ENCODE results near the gene HNRNPDL.
A peak's percentile ranks its signal among the peaks of the same experiment; 100 is the strongest.

Gene HNRNPDL

DNA sequence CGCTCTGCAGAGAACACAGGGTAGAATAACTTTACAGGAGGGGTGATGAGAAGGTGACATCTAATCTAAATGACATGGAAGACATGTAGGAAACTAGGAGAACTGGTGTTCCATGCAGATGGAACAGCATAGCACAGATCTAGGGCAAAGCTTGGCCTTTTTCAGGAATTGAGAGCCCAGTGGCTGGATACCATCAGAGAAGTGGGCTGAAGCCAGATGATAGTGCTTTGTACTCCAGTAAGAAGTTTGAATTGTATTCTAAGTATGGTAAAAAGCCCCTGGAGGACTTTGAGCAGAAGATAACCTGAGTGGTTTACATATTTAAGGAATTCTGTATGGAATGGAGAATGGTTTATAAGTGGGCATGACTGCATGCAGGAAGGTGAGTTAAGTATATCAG is 33.0 kb upstream of the HNRNPDL start:
- Histone ChIP-seq H3K9me3 (ENCODE audit: insufficient read depth, low read depth, low read length) (no peaks in the 10 kb centered on the region), H3K79me1 (ENCODE audit: low read length) (no peaks in the 10 kb centered on the region), H3K4me2 (ENCODE audit: low read length) (no peak overlapping the region), H3K36me3 (ENCODE audit: control insufficient read depth in 1 of 2, insufficient read depth in 2 of 2, low read length in 2 of 2) (peaks cover 4 to 10% of the 10 kb centered on the region in 2 experiments), H3K27me3 (ENCODE audit: insufficient read depth, low read length) (no peaks in the 10 kb centered on the region), H3K9ac (ENCODE audit: low read length) (no peak overlapping the region), H4K8ac (ENCODE audit: low read depth, low read length) (no peak overlapping the region), H2AFZ (ENCODE audit: insufficient read depth, low read length, poor library complexity) (no peak overlapping the region), H3K4ac (ENCODE audit: low read depth, low read length) (no peak overlapping the region), H3K79me2 (ENCODE audit: control insufficient read depth, insufficient read depth, low read length, poor library complexity) (no peaks in the 10 kb centered on the region), H3K14ac (ENCODE audit: low read length) (no peak overlapping the region), H3K18ac (ENCODE audit: low read length) (no peak overlapping the region), H3K4me1 (ENCODE audit: control insufficient read depth in 1 of 2, insufficient read depth in 2 of 2, low read length in 2 of 2) (no peaks in the 10 kb centered on the region), H2BK12ac (ENCODE audit: low read length) (no peak overlapping the region), H2BK5ac (ENCODE audit: low read depth, low read length, poor library complexity) (no peak overlapping the region), H3K27ac (ENCODE audit: low read depth, low read length) (no peak overlapping the region), H2BK120ac (ENCODE audit: insufficient read depth, low read length, poor library complexity) (no peak overlapping the region), H3K23ac (ENCODE audit: low read length) (no peak overlapping the region), H4K12ac (ENCODE audit: low read depth, low read length) (no peak overlapping the region), H4K91ac (ENCODE audit: low read depth, low read length) (no peak overlapping the region), H3K4me3 (ENCODE audit: low read depth, low read length) (no peak overlapping the region), H2AK5ac (ENCODE audit: low read length) (no peak overlapping the region)
- DNase-seq = peak; percentile 90 to 95
- no CpG with 5 or more reads among the region's 1 CpG for WGBS (ENCODE audit: extremely low coverage, insufficient coverage, insufficient read length)

- WGBS (ENCODE audit: extremely low coverage, insufficient coverage, insufficient read length) = no CpG with 5 or more reads among the region's 7 CpGs
- no peak overlapping the region for H4K91ac ChIP-seq (ENCODE audit: low read depth, low read length)
- H3K27me3 ChIP-seq (ENCODE audit: insufficient read depth, low read length) = no peaks in the 10 kb centered on the region
Measured at GRCh38 chr4:82462415-82462831, 32.2 kb upstream of the HNRNPDL start.

GRCh38 chr4:82461710-82462109 is 31.4 kb upstream of the HNRNPDL start:
- H3K4me1 ChIP-seq (ENCODE audit: control insufficient read depth in 1 of 2, insufficient read depth in 2 of 2, low read length in 2 of 2) = no peaks in the 10 kb centered on the region
- no peak overlapping the region for H2BK12ac ChIP-seq (ENCODE audit: low read length)
- peaks cover 8 to 15% of the 10 kb centered on the region in 2 experiments for H3K36me3 ChIP-seq (ENCODE audit: control insufficient read depth in 1 of 2, insufficient read depth in 2 of 2, low read length in 2 of 2)
- no peak overlapping the region for H3K23ac ChIP-seq (ENCODE audit: low read length)
- no peak overlapping the region for H3K4me2 ChIP-seq (ENCODE audit: low read length)
- H3K79me1 ChIP-seq (ENCODE audit: low read length) = no peaks in the 10 kb centered on the region
- H3K27me3 ChIP-seq (ENCODE audit: insufficient read depth, low read length) = no peaks in the 10 kb centered on the region
- H3K9ac ChIP-seq (ENCODE audit: low read length) = no peak overlapping the region
- H2BK120ac ChIP-seq (ENCODE audit: insufficient read depth, low read length, poor library complexity) = no peak overlapping the region
- no peak overlapping the region for H3K18ac ChIP-seq (ENCODE audit: low read length)
- no peak overlapping the region for H4K12ac ChIP-seq (ENCODE audit: low read depth, low read length)
- no peak overlapping the region for H2AK5ac ChIP-seq (ENCODE audit: low read length)
- no peak overlapping the region for H3K4ac ChIP-seq (ENCODE audit: low read depth, low read length)
- H4K91ac ChIP-seq (ENCODE audit: low read depth, low read length) = no peak overlapping the region
- WGBS (ENCODE audit: extremely low coverage, insufficient coverage, insufficient read length) = no CpG with 5 or more reads among the region's 2 CpGs
- H3K79me2 ChIP-seq (ENCODE audit: control insufficient read depth, insufficient read depth, low read length, poor library complexity) = no peaks in the 10 kb centered on the region
- no peak overlapping the region for H2AFZ ChIP-seq (ENCODE audit: insufficient read depth, low read length, poor library complexity)
- H4K8ac ChIP-seq (ENCODE audit: low read depth, low read length) = no peak overlapping the region
- no peaks in the 10 kb centered on the region for H3K9me3 ChIP-seq (ENCODE audit: insufficient read depth, low read depth, low read length)
- no peak overlapping the region for H3K4me3 ChIP-seq (ENCODE audit: low read depth, low read length)
- H2BK5ac ChIP-seq (ENCODE audit: low read depth, low read length, poor library complexity) = no peak overlapping the region
- H3K14ac ChIP-seq (ENCODE audit: low read length) = no peak overlapping the region
- DNase-seq = no peak
- no peak overlapping the region for H3K27ac ChIP-seq (ENCODE audit: low read depth, low read length)

More at GRCh38 chr4:82462415-82462831, 32.2 kb upstream of the HNRNPDL start:
- no peak overlapping the region for H2AFZ ChIP-seq (ENCODE audit: insufficient read depth, low read length, poor library complexity)
- no peak overlapping the region for H3K4me3 ChIP-seq (ENCODE audit: low read depth, low read length)
- H2BK120ac ChIP-seq (ENCODE audit: insufficient read depth, low read length, poor library complexity) = no peak overlapping the region
- H3K4me1 ChIP-seq (ENCODE audit: control insufficient read depth in 1 of 2, insufficient read depth in 2 of 2, low read length in 2 of 2) = no peaks in the 10 kb centered on the region
- peaks cover 4 to 12% of the 10 kb centered on the region in 2 experiments for H3K36me3 ChIP-seq (ENCODE audit: control insufficient read depth in 1 of 2, insufficient read depth in 2 of 2, low read length in 2 of 2)
- no peaks in the 10 kb centered on the region for H3K79me2 ChIP-seq (ENCODE audit: control insufficient read depth, insufficient read depth, low read length, poor library complexity)
- H4K12ac ChIP-seq (ENCODE audit: low read depth, low read length) = no peak overlapping the region
- no peak overlapping the region for H3K4me2 ChIP-seq (ENCODE audit: low read length)
- no peak overlapping the region for H4K8ac ChIP-seq (ENCODE audit: low read depth, low read length)
- H3K27ac ChIP-seq (ENCODE audit: low read depth, low read length) = no peak overlapping the region
- peak; percentile 88 to 98 for DNase-seq
- no peaks in the 10 kb centered on the region for H3K9me3 ChIP-seq (ENCODE audit: insufficient read depth, low read depth, low read length)
- H3K23ac ChIP-seq (ENCODE audit: low read length) = no peak overlapping the region
- no peak overlapping the region for H3K9ac ChIP-seq (ENCODE audit: low read length)
- no peak overlapping the region for H3K14ac ChIP-seq (ENCODE audit: low read length)
- no peaks in the 10 kb centered on the region for H3K79me1 ChIP-seq (ENCODE audit: low read length)
- no peak overlapping the region for H3K18ac ChIP-seq (ENCODE audit: low read length)
- no peak overlapping the region for H2BK5ac ChIP-seq (ENCODE audit: low read depth, low read length, poor library complexity)
- no peak overlapping the region for H2BK12ac ChIP-seq (ENCODE audit: low read length)
- H3K4ac ChIP-seq (ENCODE audit: low read depth, low read length) = no peak overlapping the region
- no peak overlapping the region for H2AK5ac ChIP-seq (ENCODE audit: low read length)

- H3K27me3 ChIP-seq (ENCODE audit: insufficient read depth, low read length) = no peaks in the 10 kb centered on the region
- no peak for DNase-seq
- no peak overlapping the region for H3K9ac ChIP-seq (ENCODE audit: low read length)
- H3K4me1 ChIP-seq (ENCODE audit: control insufficient read depth in 1 of 2, insufficient read depth in 2 of 2, low read length in 2 of 2) = no peaks in the 10 kb centered on the region
- peaks cover 8 to 16% of the 10 kb centered on the region in 2 experiments for H3K36me3 ChIP-seq (ENCODE audit: control insufficient read depth in 1 of 2, insufficient read depth in 2 of 2, low read length in 2 of 2)
- H3K23ac ChIP-seq (ENCODE audit: low read length) = no peak overlapping the region
- H3K4me2 ChIP-seq (ENCODE audit: low read length) = no peak overlapping the region
- no peak overlapping the region for H3K4ac ChIP-seq (ENCODE audit: low read depth, low read length)
- no peak overlapping the region for H2BK5ac ChIP-seq (ENCODE audit: low read depth, low read length, poor library complexity)
- H3K14ac ChIP-seq (ENCODE audit: low read length) = no peak overlapping the region
- no peaks in the 10 kb centered on the region for H3K79me1 ChIP-seq (ENCODE audit: low read length)
- H2BK120ac ChIP-seq (ENCODE audit: insufficient read depth, low read length, poor library complexity) = no peak overlapping the region
- no peaks in the 10 kb centered on the region for H3K9me3 ChIP-seq (ENCODE audit: insufficient read depth, low read depth, low read length)
- H4K91ac ChIP-seq (ENCODE audit: low read depth, low read length) = no peak overlapping the region
- no CpG with 5 or more reads among the region's 2 CpGs for whole genome bisulfite sequencing (ENCODE audit: extremely low coverage, insufficient coverage, insufficient read length)
- H2AFZ ChIP-seq (ENCODE audit: insufficient read depth, low read length, poor library complexity) = no peak overlapping the region
- H3K79me2 ChIP-seq (ENCODE audit: control insufficient read depth, insufficient read depth, low read length, poor library complexity) = no peaks in the 10 kb centered on the region
- H3K27ac ChIP-seq (ENCODE audit: low read depth, low read length) = no peak overlapping the region
- H4K8ac ChIP-seq (ENCODE audit: low read depth, low read length) = no peak overlapping the region
- no peak overlapping the region for H3K4me3 ChIP-seq (ENCODE audit: low read depth, low read length)
- no peak overlapping the region for H2BK12ac ChIP-seq (ENCODE audit: low read length)
- H4K12ac ChIP-seq (ENCODE audit: low read depth, low read length) = no peak overlapping the region
- H3K18ac ChIP-seq (ENCODE audit: low read length) = no peak overlapping the region
- no peak overlapping the region for H2AK5ac ChIP-seq (ENCODE audit: low read length)
Measured at GRCh38 chr4:82458729-82459128, 28.5 kb upstream of the HNRNPDL start.

All from trophoblast cell (in vitro differentiated cells and primary cell).